Liver (tissue), 3 donors: ENCODE results near the gene ZKSCAN7.

Source experiments
- YY1 ChIP-seq: IDR thresholded peaks from 2 replicates; pipeline ENCODE4 v1.6.1; 2016; ENCODE audit warnings: antibody characterized with exemption, mild to moderate bottlenecking
- TF ChIP-seq, protein P1 (sequence below): fragments of 150-350 bp; IDR thresholded peaks from 2 replicates; pipeline ENCODE4 v1.5.1; 2017; ENCODE audit warnings: improper control_type of control experiment, low read depth, low read length; ENCODE audit not compliant: missing input control
- TF ChIP-seq, protein P2 (sequence below): IDR thresholded peaks from 2 replicates; pipeline ENCODE4 v1.6.1; 2016; ENCODE audit warnings: antibody characterized with exemption
- donor health status: healthy.
- donor health status: healthy.

DNA sequence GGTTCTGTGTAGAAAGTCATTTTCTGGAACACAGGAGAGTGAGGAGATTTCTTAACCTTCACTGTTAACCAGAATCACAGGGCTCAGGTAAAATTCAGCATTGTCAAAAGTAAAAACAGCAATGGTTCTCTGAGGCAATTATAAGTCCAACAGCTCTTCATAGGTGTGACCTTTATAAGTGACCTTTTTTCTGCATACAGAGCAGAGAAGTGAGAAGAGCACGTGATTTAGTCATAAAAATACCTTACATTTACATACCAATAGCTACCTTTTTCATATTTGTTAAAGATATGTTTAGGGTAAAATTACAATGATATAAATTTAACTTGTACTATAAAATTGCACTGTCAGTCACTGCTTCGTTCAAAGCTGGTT, 36.2 kb upstream of the ZKSCAN7 start:
- TF ChIP-seq, protein P1, sequence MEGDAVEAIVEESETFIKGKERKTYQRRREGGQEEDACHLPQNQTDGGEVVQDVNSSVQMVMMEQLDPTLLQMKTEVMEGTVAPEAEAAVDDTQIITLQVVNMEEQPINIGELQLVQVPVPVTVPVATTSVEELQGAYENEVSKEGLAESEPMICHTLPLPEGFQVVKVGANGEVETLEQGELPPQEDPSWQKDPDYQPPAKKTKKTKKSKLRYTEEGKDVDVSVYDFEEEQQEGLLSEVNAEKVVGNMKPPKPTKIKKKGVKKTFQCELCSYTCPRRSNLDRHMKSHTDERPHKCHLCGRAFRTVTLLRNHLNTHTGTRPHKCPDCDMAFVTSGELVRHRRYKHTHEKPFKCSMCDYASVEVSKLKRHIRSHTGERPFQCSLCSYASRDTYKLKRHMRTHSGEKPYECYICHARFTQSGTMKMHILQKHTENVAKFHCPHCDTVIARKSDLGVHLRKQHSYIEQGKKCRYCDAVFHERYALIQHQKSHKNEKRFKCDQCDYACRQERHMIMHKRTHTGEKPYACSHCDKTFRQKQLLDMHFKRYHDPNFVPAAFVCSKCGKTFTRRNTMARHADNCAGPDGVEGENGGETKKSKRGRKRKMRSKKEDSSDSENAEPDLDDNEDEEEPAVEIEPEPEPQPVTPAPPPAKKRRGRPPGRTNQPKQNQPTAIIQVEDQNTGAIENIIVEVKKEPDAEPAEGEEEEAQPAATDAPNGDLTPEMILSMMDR: no peak
- no peak for TF ChIP-seq YY1
- TF ChIP-seq, protein P2, sequence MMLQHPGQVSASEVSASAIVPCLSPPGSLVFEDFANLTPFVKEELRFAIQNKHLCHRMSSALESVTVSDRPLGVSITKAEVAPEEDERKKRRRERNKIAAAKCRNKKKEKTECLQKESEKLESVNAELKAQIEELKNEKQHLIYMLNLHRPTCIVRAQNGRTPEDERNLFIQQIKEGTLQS: no peak
